ENCODE data around the gene SLC25A19. TPM values are rescaled to one million over a fixed set of nuclear protein-coding genes. Genes with fewer than 3 reads are reported as not detected.

Gene SLC25A19
- total and polyA plus RNA-seq, 2 donors (not counting 1 experiment from before 2014, with no cell fraction given), result 5.1 to 9.7 TPM

- Histone ChIP-seq H3K4me1 (ENCODE audit: control insufficient read depth, extremely low read depth, insufficient read depth, low read length) (peaks cover 14% of the 10 kb centered on the region), H3K4me3 (replicated peaks in 1 of 4; ENCODE audit: control extremely low read depth in 1 of 4, insufficient read depth in 1 of 4, low read depth in 3 of 4, low read length in 4 of 4) (peak overlapping the region; percentile 65 to 81 (median 72)), H4K20me1 (ENCODE audit: control insufficient read depth, extremely low read depth, insufficient read depth, low read length) (no peaks in the 10 kb centered on the region), H3K36me3 (ENCODE audit: control insufficient read depth, insufficient read depth, low read length) (peaks cover 12% of the 10 kb centered on the region), H3K79me2 (ENCODE audit: control insufficient read depth, insufficient read depth, low read length) (no peaks in the 10 kb centered on the region), H2AFZ (ENCODE audit: low read length) (peak overlapping the region; percentile 86), H3K4me2 (ENCODE audit: extremely low read depth, insufficient read depth, low read length) (peak overlapping the region; percentile 96), H3K9ac (ENCODE audit: insufficient read depth, low read length) (peak overlapping the region; percentile 79), H3K9me3 (ENCODE audit: control insufficient read depth, insufficient read depth, low read depth, low read length) (no peaks in the 10 kb centered on the region), H3K27me3 (ENCODE audit: control insufficient read depth, insufficient read depth, low read length) (no peaks in the 10 kb centered on the region), H3K27ac (ENCODE audit: insufficient read depth, low read length) (peak overlapping the region; percentile 69)
- TF ChIP-seq CTCF (conservative IDR thresholded peaks at IDR 0.05 in 1 of 2, IDR thresholded peaks at IDR 0.05 in 1 of 2; ENCODE audit: low read depth in 1 of 2, low read length in 2 of 2), result peak; percentile 36 to 48
- TF ChIP-seq EZH2 (IDR thresholded peaks at IDR 0.05; ENCODE audit: low read length, missing control alignments), result no peak
- DNase-seq (ENCODE audit: low read depth in 2 of 2), result peak; percentile 76
These were observed 18.8 kb downstream of the SLC25A19 start for GRCh38 chr17:75270218-75270965.

GRCh38 chr17:75269844-75270217 lies 19.4 kb downstream of the SLC25A19 start:
- no peak overlapping the region for H3K9ac ChIP-seq (ENCODE audit: insufficient read depth, low read length)
- H3K36me3 ChIP-seq (ENCODE audit: control insufficient read depth, insufficient read depth, low read length), result peaks cover 12% of the 10 kb centered on the region
- H3K4me2 ChIP-seq (ENCODE audit: extremely low read depth, insufficient read depth, low read length), result peak overlapping the region; percentile 96
- DNase-seq (ENCODE audit: low read depth in 2 of 2), result no peak
- H3K27me3 ChIP-seq (ENCODE audit: control insufficient read depth, insufficient read depth, low read length), result no peaks in the 10 kb centered on the region
- no peak for TF ChIP-seq CTCF (conservative IDR thresholded peaks at IDR 0.05 in 1 of 2, IDR thresholded peaks at IDR 0.05 in 1 of 2; ENCODE audit: low read depth in 1 of 2, low read length in 2 of 2)
- TF ChIP-seq EZH2 (IDR thresholded peaks at IDR 0.05; ENCODE audit: low read length, missing control alignments), result no peak
- H3K4me1 ChIP-seq (ENCODE audit: control insufficient read depth, extremely low read depth, insufficient read depth, low read length), result peaks cover 14% of the 10 kb centered on the region
- H3K4me3 ChIP-seq (replicated peaks in 1 of 4; ENCODE audit: control extremely low read depth in 1 of 4, insufficient read depth in 1 of 4, low read depth in 3 of 4, low read length in 4 of 4), result peak overlapping the region; percentile 65 to 81 (median 72)
- H3K9me3 ChIP-seq (ENCODE audit: control insufficient read depth, insufficient read depth, low read depth, low read length), result no peaks in the 10 kb centered on the region
- no peak overlapping the region for H2AFZ ChIP-seq (ENCODE audit: low read length)
- H3K79me2 ChIP-seq (ENCODE audit: control insufficient read depth, insufficient read depth, low read length), result no peaks in the 10 kb centered on the region
- H3K27ac ChIP-seq (ENCODE audit: insufficient read depth, low read length), result peak overlapping the region; percentile 24
- H4K20me1 ChIP-seq (ENCODE audit: control insufficient read depth, extremely low read depth, insufficient read depth, low read length), result no peaks in the 10 kb centered on the region

- Histone ChIP-seq H3K4me3 (replicated peaks in 1 of 4; ENCODE audit: control extremely low read depth in 1 of 4, insufficient read depth in 1 of 4, low read depth in 3 of 4, low read length in 4 of 4) (no peak overlapping the region), H2AFZ (ENCODE audit: low read length) (no peak overlapping the region), H4K20me1 (ENCODE audit: control insufficient read depth, extremely low read depth, insufficient read depth, low read length) (no peaks in the 10 kb centered on the region), H3K9me3 (ENCODE audit: control insufficient read depth, insufficient read depth, low read depth, low read length) (no peaks in the 10 kb centered on the region), H3K27me3 (ENCODE audit: control insufficient read depth, insufficient read depth, low read length) (no peaks in the 10 kb centered on the region), H3K27ac (ENCODE audit: insufficient read depth, low read length) (no peak overlapping the region), H3K9ac (ENCODE audit: insufficient read depth, low read length) (no peak overlapping the region), H3K36me3 (ENCODE audit: control insufficient read depth, insufficient read depth, low read length) (peaks cover 13% of the 10 kb centered on the region), H3K4me1 (ENCODE audit: control insufficient read depth, extremely low read depth, insufficient read depth, low read length) (peaks cover 7% of the 10 kb centered on the region), H3K79me2 (ENCODE audit: control insufficient read depth, insufficient read depth, low read length) (peaks cover 8% of the 10 kb centered on the region), H3K4me2 (ENCODE audit: extremely low read depth, insufficient read depth, low read length) (no peak overlapping the region)
- no peak for DNase-seq (ENCODE audit: low read depth in 2 of 2)
- TF ChIP-seq EZH2 (IDR thresholded peaks at IDR 0.05; ENCODE audit: low read length, missing control alignments) (no peak), CTCF (conservative IDR thresholded peaks at IDR 0.05 in 1 of 2, IDR thresholded peaks at IDR 0.05 in 1 of 2; ENCODE audit: low read depth in 1 of 2, low read length in 2 of 2) (no peak)
These were observed 21.6 kb downstream of the SLC25A19 start for GRCh38 chr17:75267411-75268232.

Data from fibroblast of lung (primary cell).